HepG2 (cell line): Measurements from ENCODE around the gene PGRMC1. TPM values are rescaled to one million over a fixed set of nuclear protein-coding genes. Genes with fewer than 3 reads are reported as not detected.

Experiments
- ATAC-seq: fragments of 200-7000 bp; cut with Tn5 transposase; 3 replicates; pipeline ENCODE4 v1.9.1; 2020; ENCODE audit warnings: mild to moderate bottlenecking, moderate library complexity
- BruUV-seq: library from RNA; stranded (reverse); fragments of 400-500 nt; replicated peaks from 2 replicates; lab custom pipeline; 2021; lab: Mats Ljungman, UMichigan
- CTCF ChIA-PET: fragments of 300-600 bp; formaldehyde crosslinking; extraction: SDS; loops from one replicate; lab custom pipeline; 2021; ENCODE audit warnings: low total read pairs, inconsistent platforms, low intra/inter-chr PET ratio; lab: Yijun Ruan, JAX
- POLR2A ChIA-PET: fragments of 350-600 bp; sonication (Branson Sonifier 250); formaldehyde crosslinking; loops from one replicate; lab custom pipeline; 2020; ENCODE audit warnings: antibody characterized with exemption, inconsistent platforms; lab: Yijun Ruan, JAX
- DNase-seq: peaks from one replicate; pipeline ENCODE4 v3.0.0-alpha.2; 2015; ENCODE audit warnings: low spot score
- FAIRE-seq: peaks from 3 replicates; lab custom pipeline; 2011; peaks lifted over from hg19 to GRCh38; lab: Jason Lieb, UNC
- H2AFZ ChIP-seq: one replicate; pipeline ENCODE4 v1.6.1; 2011; ENCODE audit warnings: low read length, inconsistent platforms
- H3K27ac ChIP-seq: fragments of 300-600 bp; 3 replicates; pipeline ENCODE4 v1.8.0; 2011; ENCODE audit warnings: mixed run types, mild to moderate bottlenecking, mixed read lengths, low read length, inconsistent platforms; ENCODE audit not compliant: insufficient read depth; ENCODE audit errors: extremely low read length
- H3K27me3 ChIP-seq, 2 experiments: fragments of 200-600 bp in 1 of 2; 2 replicates in 1 of 2; 3 replicates in 1 of 2; pipeline versions ENCODE4 v1.6.0 to v1.8.0; 2011; ENCODE audit warnings: low read length in 2 of 2, mild to moderate bottlenecking in 2 of 2, moderate library complexity in 2 of 2, inconsistent platforms in 1 of 2; ENCODE audit not compliant: insufficient read depth in 2 of 2, control insufficient read depth in 1 of 2
- H3K36me3 ChIP-seq, 2 experiments: fragments of 200-600 bp in 1 of 2; replicated peaks in 1 of 2; 2 replicates in 1 of 2; 3 replicates in 1 of 2; pipeline versions ENCODE4 v1.5.1 to v1.8.0; 2011; ENCODE audit warnings: low read length in 2 of 2, inconsistent platforms in 1 of 2; ENCODE audit not compliant: insufficient read depth in 2 of 2, control insufficient read depth in 1 of 2
- H3K4me1 ChIP-seq: 2 replicates; pipeline ENCODE4 v1.5.1; 2012; ENCODE audit warnings: low read length, inconsistent platforms; ENCODE audit not compliant: insufficient read depth
- H3K4me2 ChIP-seq: 2 replicates; pipeline ENCODE4 v1.6.0; 2011; ENCODE audit warnings: low read depth, low read length, inconsistent platforms
- H3K4me3 ChIP-seq, 3 experiments: fragments of 200-600 bp in 1 of 3; sonication (generic), shearing (Covaris generic) in 1 of 3; replicated peaks in 1 of 3; 2 replicates each; pipeline ENCODE4 v1.5.1; 2011 to 2016; ENCODE audit warnings: low read length in 3 of 3, inconsistent platforms in 2 of 3, low read depth in 2 of 3, mild to moderate bottlenecking in 2 of 3, control low read depth in 1 of 3, mixed read lengths in 1 of 3; ENCODE audit not compliant: insufficient read depth in 1 of 3
- H3K79me2 ChIP-seq: one replicate; pipeline ENCODE4 v1.6.1; 2011; ENCODE audit warnings: low read length, inconsistent platforms; ENCODE audit not compliant: insufficient read depth
- H3K9ac ChIP-seq: 2 replicates; pipeline ENCODE4 v1.6.0; 2011; ENCODE audit warnings: mild to moderate bottlenecking, low read depth, low read length, inconsistent platforms; ENCODE audit not compliant: insufficient read depth
- H3K9me3 ChIP-seq: 2 replicates; pipeline ENCODE4 v1.5.1; 2012; ENCODE audit warnings: mild to moderate bottlenecking, low read length
- H4K20me1 ChIP-seq: 2 replicates; pipeline ENCODE4 v1.6.0; 2011; ENCODE audit warnings: inconsistent platforms, mild to moderate bottlenecking, low read length, moderate library complexity; ENCODE audit not compliant: insufficient read depth
- FOXJ3 ChIP-seq: sonication (generic); formaldehyde crosslinking; IDR thresholded peaks from 2 replicates; pipeline ENCODE4 v1.4.0; 2020; ENCODE audit warnings: missing genetic modification reagents, mild to moderate bottlenecking, borderline replicate concordance
- FOXO1 ChIP-seq: sonication (generic); formaldehyde crosslinking; IDR thresholded peaks from 2 replicates; pipeline ENCODE4 v1.4.0; 2020; ENCODE audit warnings: missing genetic modification reagents
- HMG20A ChIP-seq: IDR thresholded peaks from 2 replicates; pipeline ENCODE4 v1.6.1; 2016; ENCODE audit warnings: borderline replicate concordance
- JUNB ChIP-seq: sonication (generic); formaldehyde crosslinking; IDR thresholded peaks from 2 replicates; pipeline ENCODE4 v1.8.0; 2022; ENCODE audit warnings: missing genetic modification reagents, mild to moderate bottlenecking, borderline replicate concordance
- MBD4 ChIP-seq: IDR thresholded peaks from 2 replicates; pipeline ENCODE4 v1.6.1; 2012; ENCODE audit warnings: low read length, inconsistent platforms, borderline replicate concordance
- RARG ChIP-seq: sonication (generic); formaldehyde crosslinking; IDR thresholded peaks from 2 replicates; pipeline ENCODE4 v1.4.0; 2020; ENCODE audit warnings: low read depth, mild to moderate bottlenecking, missing genetic modification reagents
- REPIN1 ChIP-seq: sonication (generic); formaldehyde crosslinking; IDR thresholded peaks from 2 replicates; pipeline ENCODE4 v1.8.0; 2022; ENCODE audit warnings: missing genetic modification reagents, low read depth, mild to moderate bottlenecking, borderline replicate concordance
- TBL1XR1 ChIP-seq: fragments of 150-350 bp; IDR thresholded peaks from 2 replicates; pipeline ENCODE4 v1.6.1; 2014; ENCODE audit warnings: borderline replicate concordance, low read length; ENCODE audit not compliant: partially characterized antibody
- TCF12 ChIP-seq, 2 experiments: fragments of 450-650 bp in 1 of 2; sonication (generic) in 1 of 2; formaldehyde crosslinking in 1 of 2; IDR thresholded peaks; 2 replicates each; pipeline versions ENCODE4 v1.6.1 to v1.8.0; 2017 to 2022; ENCODE audit warnings: antibody characterized with exemption in 1 of 2, mild to moderate bottlenecking in 1 of 2, missing genetic modification reagents in 1 of 2, moderate library complexity in 1 of 2
- THAP8 ChIP-seq: sonication (generic); formaldehyde crosslinking; IDR thresholded peaks from 2 replicates; pipeline ENCODE4 v1.5.1; 2020; ENCODE audit warnings: missing genetic modification reagents, mild to moderate bottlenecking, borderline replicate concordance
- ZBTB38 ChIP-seq: sonication (generic); formaldehyde crosslinking; IDR thresholded peaks from 2 replicates; pipeline ENCODE4 v1.5.1; 2020; ENCODE audit warnings: mild to moderate bottlenecking, missing genetic modification reagents
- ZGPAT ChIP-seq: IDR thresholded peaks from 2 replicates; pipeline ENCODE4 v1.6.1; 2016; ENCODE audit warnings: mild to moderate bottlenecking
- ZNF10 ChIP-seq: sonication (generic); formaldehyde crosslinking; IDR thresholded peaks from 2 replicates; pipeline ENCODE4 v1.4.0; 2020; ENCODE audit warnings: mild to moderate bottlenecking, low read depth, missing genetic modification reagents, borderline replicate concordance
- ZNF17 ChIP-seq: sonication (generic); formaldehyde crosslinking; IDR thresholded peaks from 2 replicates; pipeline ENCODE4 v1.5.0; 2020; ENCODE audit warnings: mild to moderate bottlenecking, missing genetic modification reagents
- ZNF317 ChIP-seq: sonication (generic); formaldehyde crosslinking; IDR thresholded peaks from 2 replicates; pipeline ENCODE4 v1.5.0; 2020; ENCODE audit warnings: mild to moderate bottlenecking, missing genetic modification reagents
- ZNF567 ChIP-seq: sonication (generic); formaldehyde crosslinking; IDR thresholded peaks from 2 replicates; pipeline ENCODE4 v1.8.1; 2023; ENCODE audit warnings: mild to moderate bottlenecking, missing genetic modification reagents, borderline replicate concordance
- ZNF883 ChIP-seq: sonication (generic); formaldehyde crosslinking; IDR thresholded peaks from 2 replicates; pipeline ENCODE4 v1.5.1; 2020; ENCODE audit warnings: mild to moderate bottlenecking, missing genetic modification reagents; ENCODE audit errors: not compliant biosample characterization
- WGBS: methylation state at CpG from one replicate; pipeline ENCODE4 v1.1.6; 2017; ENCODE audit warnings: low lambda C conversion rate; 5-methylcytosine and 5-hydroxymethylcytosine counted together
- in situ Hi-C: cut with HindIII; loops from 2 replicates; pipeline ENCODE4 v1.10.0; 2017; ENCODE audit warnings: low pct_unique_long_range_greater_than_20kb; ENCODE audit not compliant: extremely low pct_ligation_motif_present
- intact Hi-C: fragments of 100-400 bp; cut with micrococcal nuclease; formaldehyde crosslinking; loops from one replicate; pipeline ENCODE4 v1.10.0; 2022; ENCODE audit not compliant: unreplicated experiment
- polyA plus RNA-seq, 8 experiments: library from polyadenylated mRNA; depleted of rRNA in 3 of 8; stranded (reverse) in 7 of 8; unstranded in 1 of 8; fragments of >200 nt; fragmentation: Illumina TruSeq in 4 of 8; extraction: Trizol in 4 of 8; gene quantifications; 2 replicates each; pipeline versions ENCODE4 v1.2.1 to v1.2.3, GENCODE V29; 2011 to 2016; ENCODE audit warnings: low read depth in 4 of 8, missing spikeins in 1 of 8, mixed read lengths in 1 of 8; ENCODE audit not compliant: insufficient read depth in 1 of 8
- total RNA-seq, 5 experiments: library from RNA; depleted of rRNA; stranded (reverse); fragments of >200 nt; fragmentation: Illumina TruSeq; extraction: Trizol; gene quantifications; 2 replicates each; pipeline ENCODE4 v1.2.3, GENCODE V29; 2016; ENCODE audit warnings: low read depth in 1 of 5
- TF ChIP-seq, protein P1 (sequence below): sonication (generic); formaldehyde crosslinking; IDR thresholded peaks from 2 replicates; pipeline ENCODE4 v1.4.0; 2020; ENCODE audit warnings: missing genetic modification reagents, mild to moderate bottlenecking, borderline replicate concordance

The PGRMC1 gene
- total and polyA plus RNA-seq, 2 of the 13 experiments (the other 11 are each of a cell fraction or from before 2014, with no cell fraction given), result 44.7 to 124 TPM

DNA sequence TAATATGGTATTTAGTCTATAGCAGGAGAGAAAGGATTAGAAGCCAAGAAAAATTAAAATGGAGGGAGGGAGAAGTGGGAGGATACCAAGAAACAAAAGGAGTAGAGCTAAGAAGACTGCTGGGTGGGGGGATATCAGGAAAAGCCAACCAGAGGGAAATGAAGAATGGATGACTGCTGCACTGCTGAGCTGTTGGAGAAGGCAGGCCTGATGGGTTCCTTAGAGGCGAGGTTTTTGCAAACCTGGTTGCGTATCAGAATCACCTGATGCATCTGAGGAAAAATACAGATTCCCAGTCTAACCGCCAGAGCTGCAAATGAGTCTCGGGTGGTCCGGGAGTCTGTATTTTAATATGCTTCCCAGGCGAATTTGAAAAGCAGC lies 1.5 kb downstream of the PGRMC1 start:
- no TSS peak for BruUV-seq
- peaks cover 38% of the 10 kb centered on the region for H3K79me2 ChIP-seq
- peak overlapping the region; percentile 80 for H3K4me3 ChIP-seq
- H3K9me3 ChIP-seq, result no peaks in the 10 kb centered on the region
- POLR2A ChIA-PET, result no interaction called here
- peak overlapping the region; percentile 81 for H3K4me2 ChIP-seq
- DNase-seq (no peak), FAIRE-seq (no peak), ATAC-seq (no peak)
- CTCF ChIA-PET, result no interaction called here
- no peaks in the 10 kb centered on the region for H4K20me1 ChIP-seq
- TF ChIP-seq ZNF10 (CRISPR knock-in tag) (no peak), HMG20A (CRISPR knock-in tag) (no peak), ZNF883 (no peak), RARG (no peak), JUNB (CRISPR knock-in tag) (no peak), MBD4 (no peak), ZNF17 (CRISPR knock-in tag) (no peak), ZBTB38 (no peak), TBL1XR1 (no peak), REPIN1 (CRISPR knock-in tag) (no peak), THAP8 (CRISPR knock-in tag) (no peak), TCF12 (IDR thresholded peaks at IDR 0.05) (no peak), TCF12 (CRISPR knock-in tag; IDR thresholded peaks at IDR 0.05) (no peak), FOXO1 (CRISPR knock-in tag) (no peak), ZGPAT (CRISPR knock-in tag) (no peak), FOXJ3 (no peak), ZNF317 (no peak), ZNF567 (no peak)
- TF ChIP-seq, protein P1, sequence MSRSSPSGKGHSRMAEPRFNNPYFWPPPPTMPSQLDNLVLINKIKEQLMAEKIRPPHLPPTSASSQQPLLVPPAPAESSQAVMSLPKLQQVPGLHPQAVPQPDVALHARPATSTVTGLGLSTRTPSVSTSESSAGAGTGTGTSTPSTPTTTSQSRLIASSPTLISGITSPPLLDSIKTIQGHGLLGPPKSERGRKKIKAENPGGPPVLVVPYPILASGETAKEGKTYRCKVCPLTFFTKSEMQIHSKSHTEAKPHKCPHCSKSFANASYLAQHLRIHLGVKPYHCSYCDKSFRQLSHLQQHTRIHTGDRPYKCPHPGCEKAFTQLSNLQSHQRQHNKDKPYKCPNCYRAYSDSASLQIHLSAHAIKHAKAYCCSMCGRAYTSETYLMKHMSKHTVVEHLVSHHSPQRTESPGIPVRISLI (CRISPR knock-in tag), result no peak
- peak overlapping the region; percentile 81; the same call in 1 of the 2 replicates for H3K9ac ChIP-seq
- intact Hi-C loops (loop anchor here (5.0 to 10.0 kb wide), 2 partner anchors 263 to 480 kb away; partner anchors contain the start of gene LONRF3), in situ Hi-C loops (no loop called here)
- H2AFZ ChIP-seq, result no peak overlapping the region
- no peaks in the 10 kb centered on the region; a peak in 1 of 5 replicates for H3K27me3 ChIP-seq
- H3K27ac ChIP-seq, result peak overlapping the region; percentile 75
- 54% methylated on average over 2 of the region's 6 CpGs for WGBS
- 0 out of 5 replicates have a peak, but pooled peaks cover 0 to 12% of the 10 kb centered on the region in 2 experiments for H3K36me3 ChIP-seq
- peaks cover 51% of the 10 kb centered on the region for H3K4me1 ChIP-seq
